GOT3 (cell line): ENCODE measurements around the gene DLX2.

Experiments
- DNase-seq: peaks from one replicate; lab custom pipeline; 2025; ENCODE audit warnings: mixed read lengths; lab: John Stamatoyannopoulos, UW

DLX2 gene

DNA sequence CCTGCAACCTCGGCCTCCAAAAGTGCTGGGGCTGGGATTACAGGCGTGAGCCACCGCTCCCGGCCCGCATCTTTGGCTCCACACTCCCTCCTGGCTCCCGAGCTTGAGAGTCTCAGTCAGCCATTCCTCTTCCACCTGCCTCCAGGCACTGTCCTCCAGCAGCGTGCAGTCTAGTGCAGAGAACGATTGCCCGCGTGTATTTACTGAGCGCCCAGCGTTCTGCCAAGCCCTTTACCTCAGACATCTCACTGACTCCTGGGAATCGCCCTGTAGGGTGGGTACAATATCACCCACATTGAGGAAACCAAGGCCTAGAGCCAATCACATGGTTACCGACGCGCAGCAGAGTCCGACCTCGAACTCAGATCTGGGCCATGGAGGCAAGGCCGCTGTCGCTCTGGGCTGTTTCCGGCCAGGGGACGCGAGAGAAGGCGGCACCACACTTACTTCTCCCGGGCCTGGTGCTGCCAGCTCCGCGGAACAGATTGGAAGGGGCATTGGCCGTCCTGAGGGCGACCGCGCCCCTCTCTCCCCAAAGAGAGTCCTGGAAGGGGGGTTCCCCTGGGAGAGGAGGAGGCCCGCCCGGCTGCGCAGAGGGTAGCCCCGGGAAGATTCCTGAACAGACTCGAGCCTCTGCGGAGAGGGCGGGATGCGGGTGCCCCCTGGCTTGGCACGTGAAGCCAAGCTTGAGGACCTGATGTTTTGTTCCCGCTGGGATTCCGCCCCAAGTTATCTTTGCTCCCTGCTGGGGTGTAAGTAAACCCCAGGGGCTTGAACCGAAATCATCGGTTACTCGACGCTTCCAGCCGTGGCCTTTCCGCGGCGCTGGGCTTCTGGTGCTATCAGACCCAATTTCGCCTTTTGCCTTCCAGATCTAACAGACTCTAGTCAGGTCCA is 5.2 kb upstream of the DLX2 start:
- no peak for DNase-seq

DNA sequence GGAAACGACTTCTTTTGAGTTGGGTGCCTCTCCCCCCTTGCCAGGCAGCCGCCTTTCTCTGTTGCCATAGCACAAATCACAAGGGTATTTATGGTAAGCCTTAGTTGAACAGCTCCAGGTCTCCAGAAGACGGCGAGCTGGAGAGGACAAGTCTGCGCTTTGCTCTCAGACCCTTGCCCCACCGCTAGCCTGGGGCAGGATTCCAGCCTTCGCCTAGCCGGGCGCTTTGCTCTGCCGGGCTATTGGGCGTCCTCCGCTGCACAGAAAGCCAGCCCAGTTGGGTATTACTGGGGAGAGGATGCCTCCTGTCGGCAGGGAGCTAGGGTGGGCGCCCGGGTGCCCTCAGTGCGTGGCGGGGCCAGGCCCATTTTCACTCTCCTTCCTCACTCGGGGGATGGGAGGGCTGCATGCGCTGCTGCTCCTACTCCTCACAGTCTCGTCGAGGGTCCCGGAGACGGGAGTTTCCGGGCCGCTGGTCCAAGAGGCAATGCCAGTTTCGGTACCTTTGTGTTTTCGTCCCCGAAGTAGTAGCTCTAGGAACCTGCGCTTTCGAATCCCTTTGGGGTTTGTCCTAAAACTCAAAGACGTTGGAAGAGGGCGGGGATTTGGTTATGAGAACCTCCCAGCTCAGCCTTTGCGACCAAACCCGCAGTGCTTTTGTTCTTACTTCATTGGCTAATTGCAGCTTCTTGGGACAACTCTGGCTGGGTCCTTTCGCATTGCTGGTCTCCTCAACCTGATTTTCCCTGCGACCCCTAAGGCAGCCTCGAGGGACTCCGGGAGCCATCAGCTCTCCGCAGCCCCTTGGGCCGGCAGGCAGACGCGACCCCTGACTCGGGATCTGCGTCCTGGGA is 3.6 kb upstream of the DLX2 start:
- DNase-seq: peak; percentile 23

DNA sequence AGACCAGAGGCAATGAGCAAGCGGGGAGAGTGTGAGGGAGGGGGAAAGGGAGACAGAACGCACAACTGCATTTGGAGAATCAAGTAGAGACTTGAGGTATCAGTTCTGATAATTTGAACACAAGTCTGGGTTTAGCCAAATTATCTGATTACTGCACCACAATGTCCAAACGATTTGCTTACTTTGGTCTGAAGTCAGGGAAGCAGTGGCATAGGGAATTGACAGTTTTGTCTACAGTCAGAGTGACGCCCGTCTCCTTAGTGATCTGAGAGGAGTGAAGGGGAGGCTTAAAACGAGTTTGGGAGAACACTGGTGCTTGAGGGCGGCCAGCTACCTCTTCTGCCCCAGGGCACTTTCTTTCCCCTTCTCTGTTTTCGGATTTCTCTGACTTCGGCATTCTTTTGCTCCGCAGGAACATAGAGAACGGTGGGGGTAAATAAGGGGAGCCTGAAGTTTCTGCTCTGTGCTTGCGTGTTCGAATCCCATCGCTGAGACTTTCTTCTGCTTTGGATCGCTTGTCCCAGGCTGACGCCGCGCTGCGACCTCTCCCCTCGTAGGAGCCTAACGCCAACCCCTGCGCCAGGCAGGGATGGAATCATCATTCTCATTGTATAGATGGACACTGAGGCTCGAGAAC is 2.9 kb upstream of the DLX2 start:
- no peak for DNase-seq

DNA sequence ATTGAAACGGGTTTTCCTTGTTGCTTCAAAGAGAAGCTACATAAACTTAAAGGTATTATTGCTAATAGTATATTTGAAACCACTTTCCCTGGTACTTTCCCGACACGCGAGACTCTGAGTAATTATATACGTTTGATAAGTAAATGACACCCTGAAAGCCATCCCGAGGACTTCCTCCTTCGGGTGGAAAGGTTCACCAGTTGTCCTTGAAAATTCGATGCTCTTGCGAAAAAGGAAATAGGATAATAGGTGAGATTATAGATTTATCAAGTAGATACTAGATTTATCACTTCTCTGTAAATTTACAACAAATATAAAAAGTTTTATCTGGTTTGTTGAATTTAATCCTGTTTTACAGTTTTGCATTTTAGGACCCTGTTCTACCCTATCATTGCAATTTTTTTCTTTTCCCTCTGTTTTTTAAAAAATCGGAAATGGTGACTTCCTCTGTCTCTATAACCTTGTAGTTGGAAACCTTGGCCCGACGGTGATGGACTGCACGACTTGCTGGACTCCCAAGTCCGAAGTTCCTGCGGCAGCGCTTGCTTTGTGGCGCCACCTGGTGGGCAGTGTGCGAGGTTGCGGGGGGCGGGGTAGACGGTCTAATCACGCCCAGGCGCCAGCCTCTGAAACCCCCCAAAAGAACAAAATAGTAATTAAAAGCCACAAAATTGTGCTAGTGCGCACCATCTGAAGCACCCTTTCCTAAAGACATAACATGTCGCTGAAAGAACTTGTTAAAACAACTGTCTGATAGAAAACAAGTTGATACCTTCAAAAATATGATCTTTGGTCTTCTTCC is 972 bp upstream of the DLX2 start:
- DNase-seq: peak; percentile 45

DNA sequence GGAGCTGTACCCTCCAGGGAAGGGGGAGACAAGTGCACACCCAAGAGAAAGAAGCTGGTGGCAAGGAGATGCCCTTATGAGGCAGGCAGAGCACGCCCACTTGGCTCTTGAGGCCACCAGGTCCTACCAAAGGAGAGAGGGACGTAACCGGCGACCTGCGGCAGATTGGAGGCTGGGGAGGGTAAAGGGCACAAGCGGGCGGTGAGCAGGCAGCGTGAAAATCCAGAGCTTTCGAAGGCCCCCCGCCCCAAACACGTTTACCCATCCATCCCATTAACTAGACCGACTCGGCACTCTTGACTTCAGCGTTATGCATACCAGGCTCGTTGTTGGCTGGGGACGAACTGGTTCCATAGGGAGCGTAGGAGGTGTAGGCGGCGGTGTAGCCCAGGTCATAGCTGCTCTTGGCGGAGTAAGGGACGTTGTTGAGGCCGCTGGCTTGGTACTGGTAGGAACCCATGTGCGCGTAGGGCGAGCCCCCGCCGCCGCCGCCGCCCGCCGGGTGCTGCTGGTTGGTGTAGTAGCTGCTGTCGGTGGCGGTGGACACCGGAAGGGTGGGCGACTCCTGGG is 794 bp downstream of the DLX2 start:
- no peak for DNase-seq

DNA sequence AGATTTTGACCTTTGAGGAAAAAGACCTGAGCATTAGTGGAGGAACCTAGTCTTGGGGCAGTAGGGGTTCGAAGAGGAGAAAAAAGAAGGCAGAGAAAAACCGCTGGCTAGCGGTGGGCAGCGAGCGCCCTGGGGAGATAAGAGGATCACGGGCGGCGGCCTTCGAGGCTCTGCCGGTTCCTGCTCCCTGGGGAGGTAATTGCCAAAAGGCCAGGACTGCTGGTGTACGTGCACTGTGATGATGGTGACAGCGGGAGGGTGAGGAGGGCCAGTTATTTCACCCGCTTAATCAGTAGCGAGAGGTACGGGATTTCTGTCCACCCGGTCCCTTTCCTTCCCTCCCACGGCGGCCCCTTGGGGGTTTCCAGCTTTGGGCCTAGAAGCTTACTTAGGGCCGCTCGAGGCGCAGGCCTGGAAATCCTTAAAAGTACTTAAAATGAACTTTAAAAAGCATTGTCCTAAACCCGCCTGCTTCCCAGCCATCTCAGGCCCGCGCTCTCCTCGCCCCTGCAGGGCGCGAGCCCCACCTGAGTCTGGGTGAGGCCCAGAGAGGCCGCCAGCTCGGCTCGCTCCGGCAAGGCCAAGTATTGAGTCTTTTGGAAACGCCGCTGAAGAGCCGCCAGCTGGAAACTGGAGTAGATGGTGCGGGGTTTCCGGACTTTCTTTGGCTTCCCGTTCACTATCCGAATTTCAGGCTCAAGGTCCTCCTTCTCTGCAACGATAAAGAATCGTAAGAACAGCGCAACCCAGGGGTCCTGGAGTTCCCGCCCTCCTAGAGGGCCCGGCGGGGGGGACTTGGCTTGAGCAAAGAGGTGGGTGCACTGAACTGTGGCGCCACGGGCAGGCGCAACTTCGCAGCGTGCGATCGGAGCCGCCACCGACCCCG is 1.5 kb downstream of the DLX2 start:
- no peak for DNase-seq

DNA sequence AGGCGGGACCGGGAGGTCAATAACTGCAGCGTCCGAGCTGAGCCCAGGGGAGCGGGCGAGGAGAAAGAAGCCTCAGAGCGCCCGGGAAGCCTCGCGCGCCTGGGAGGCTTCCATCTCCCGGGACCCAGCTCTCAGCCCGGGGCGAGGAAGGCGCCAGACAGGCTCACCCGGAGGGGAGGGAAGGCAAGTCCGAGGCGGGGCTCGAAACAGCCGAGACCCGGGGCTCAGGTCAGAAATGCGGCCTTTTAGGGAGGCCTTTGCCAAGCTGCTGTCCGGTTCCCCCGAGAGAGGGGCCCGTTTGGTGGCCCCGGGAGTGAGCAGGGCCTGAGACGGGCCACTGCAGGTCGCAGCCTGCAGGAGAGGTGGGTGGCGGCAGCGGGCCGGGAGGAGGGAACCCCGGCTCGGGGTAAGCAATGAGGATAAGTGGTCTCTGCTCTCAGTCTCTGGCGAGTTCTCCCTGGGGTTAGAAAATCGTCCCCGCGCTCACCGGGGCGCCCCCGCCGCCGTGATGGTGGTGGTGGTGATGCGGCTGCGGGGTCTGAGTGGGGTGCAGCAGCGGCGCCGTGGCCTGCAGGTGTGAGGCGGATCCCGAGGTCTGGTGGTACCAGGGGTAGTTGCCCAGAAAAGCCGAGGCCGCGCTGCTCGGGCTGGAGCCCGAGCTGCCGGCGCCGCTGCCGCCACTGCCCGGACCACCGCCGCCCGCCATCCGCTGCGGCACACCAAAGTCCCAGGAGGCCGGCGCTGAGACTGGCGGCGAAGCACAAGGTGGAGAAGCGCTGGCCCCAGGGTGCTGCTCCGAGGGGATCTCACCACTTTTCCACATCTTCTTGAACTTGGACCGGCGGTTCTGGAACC is 2.4 kb downstream of the DLX2 start:
- DNase-seq: no peak

DNA sequence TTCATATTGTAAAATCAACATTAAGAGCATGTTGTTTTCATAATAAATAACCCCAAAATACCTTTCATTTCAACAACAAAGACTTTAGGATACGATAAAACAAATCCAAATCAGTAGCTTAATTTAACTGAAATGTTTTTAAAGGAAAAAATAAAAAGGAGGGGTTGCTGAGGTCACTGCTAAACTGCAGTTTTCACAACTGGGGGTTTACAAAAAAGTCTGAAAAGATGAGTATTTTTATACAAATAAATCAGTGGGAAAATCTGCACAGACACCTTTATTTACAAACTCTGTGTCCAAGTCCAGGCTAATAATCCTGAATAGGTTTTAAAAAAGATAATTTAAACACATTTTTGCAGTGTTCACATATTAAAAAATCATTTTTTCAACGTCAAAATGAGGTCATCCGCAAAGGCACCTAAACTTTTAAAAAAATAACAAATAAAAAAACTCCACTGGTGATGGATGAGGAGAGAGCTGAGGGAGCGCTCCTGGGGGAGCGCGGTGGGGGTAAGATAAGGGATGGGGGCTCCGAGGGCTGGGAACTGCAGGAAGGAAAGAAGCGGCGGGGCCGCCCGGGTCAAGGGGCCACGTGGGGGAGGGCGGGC is 3.1 kb downstream of the DLX2 start:
- no peak for DNase-seq

DNA sequence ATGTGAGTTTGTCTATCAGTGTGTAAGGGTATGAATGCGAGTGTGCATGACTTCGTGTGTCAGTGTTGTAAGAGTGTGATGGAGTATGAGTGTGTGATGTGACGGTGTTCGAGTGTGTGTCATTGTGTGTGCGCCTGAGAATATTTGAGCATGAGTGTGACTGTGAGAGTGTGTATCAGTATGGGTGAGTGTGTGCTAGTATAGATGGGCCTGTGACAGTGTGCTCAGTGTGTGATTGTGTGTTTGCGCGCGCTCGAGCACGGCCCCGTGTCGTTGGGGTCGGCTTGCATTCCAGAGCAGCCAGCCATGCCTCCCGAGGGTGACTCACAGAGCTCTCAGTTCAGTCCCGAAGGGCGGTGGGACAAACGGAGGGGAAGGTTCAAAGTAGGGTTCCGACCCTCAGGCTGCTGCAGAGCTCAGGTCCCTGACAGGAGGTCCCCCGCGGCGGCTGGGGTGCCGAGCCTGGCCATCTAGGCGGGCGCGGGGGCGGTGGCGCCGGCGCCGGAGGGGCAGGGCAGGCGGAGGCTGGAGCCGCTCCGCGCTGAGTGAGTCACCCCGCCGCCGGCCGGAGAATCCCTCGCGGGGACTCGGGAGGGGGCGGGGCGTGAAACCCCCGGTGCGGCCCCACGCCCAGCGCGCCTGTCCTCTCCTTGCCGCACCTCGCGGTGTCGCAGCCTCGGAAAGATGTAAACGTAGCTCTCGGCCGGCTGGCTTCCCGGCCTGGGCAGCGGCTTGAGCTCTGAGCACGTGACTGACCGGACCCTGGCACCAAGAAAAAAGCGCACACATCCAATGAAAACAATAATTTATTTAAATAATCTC is 3.8 kb downstream of the DLX2 start:
- peak; percentile 56 for DNase-seq

DNA sequence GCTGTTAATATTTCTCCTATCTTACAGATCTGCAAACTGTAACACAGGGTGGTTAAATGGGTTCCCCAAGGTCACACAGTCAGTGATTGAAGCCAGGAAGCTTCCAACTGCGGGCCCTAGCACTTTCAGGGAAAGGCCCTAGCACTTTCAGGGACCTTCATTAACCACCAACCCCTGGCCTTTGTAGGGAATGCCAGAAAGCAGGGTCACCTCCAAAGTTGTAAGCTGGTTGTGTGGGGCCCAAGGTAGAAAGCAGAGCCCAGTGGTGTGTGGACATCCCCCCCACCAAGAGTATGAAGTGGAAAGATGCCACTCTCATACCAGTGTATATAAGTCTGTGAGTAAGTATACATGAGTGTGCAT is 4.4 kb downstream of the DLX2 start:
- no peak for DNase-seq

DNA sequence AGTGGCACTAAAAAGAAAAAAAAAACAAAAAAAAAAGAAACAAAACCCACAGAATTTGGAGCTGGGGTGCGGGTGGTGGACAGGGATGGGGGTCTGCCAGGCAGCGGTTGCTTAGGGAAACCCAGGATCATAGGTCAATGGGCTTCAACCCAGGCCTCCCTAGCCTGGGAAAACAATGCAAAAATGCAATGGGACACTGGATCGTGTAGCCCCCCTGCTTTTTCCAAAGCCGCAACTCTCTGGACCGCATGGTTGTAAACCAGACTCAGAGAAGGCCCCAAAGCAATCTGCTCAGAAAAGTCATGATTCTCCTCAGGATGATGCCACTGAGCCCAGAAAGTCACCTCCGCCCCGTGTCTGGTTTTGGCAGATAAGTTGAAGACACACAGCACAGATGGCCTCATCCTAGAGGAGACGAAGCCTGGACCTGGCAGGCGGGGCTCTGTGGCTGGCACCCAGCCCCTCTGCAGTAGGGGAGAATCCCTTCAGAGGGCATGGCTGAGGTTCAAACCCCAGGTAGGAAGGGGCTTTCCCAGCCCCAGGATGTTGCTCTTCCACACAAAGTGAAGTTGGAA is 5.1 kb downstream of the DLX2 start:
- no peak for DNase-seq

DNA sequence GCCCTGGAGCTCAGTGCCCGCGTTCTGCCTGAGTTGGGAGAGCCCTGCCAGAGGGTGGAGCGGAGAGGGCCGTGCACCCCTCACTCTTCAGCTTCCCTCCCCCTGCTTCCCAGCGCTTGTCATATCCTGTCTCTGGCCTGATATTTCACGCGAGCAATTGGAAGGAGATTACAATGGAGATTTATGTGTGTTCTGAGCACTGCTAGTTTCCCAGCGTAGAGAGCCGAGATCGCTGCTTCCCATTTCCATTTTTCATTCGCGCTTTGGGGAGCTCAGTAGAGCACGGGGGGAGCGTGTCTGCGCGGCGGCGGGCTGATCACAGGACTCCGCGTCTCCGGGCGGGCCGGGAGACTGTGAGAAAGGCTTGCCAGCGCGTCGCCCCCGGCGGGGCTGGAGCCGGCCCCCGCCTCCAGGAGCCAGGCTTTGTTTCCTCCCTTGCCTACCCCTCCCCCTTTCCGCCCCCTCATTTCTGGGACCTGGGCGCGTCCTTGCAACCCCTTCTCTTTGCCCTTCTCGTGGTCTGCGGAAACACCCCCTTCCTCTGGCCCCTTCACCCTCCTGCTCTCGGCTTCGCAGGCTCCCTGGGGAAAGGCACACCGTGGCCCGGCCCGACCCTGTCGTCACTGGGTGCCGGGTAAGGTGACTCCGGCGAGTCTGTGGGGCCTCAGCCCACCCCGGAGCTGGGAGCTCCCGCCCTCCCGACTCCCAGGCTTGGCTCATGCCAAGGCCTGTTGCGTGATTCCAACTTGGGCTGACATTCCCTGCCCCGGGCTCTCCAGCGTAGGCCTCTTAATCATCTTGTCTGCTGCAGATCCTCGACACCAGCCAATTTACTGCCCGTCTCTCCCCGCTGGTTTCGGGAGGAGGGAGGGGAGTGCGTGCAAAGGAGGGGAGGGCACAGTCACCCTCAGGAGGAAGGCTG is 5.8 kb downstream of the DLX2 start:
- peak; percentile 54 for DNase-seq

DNA sequence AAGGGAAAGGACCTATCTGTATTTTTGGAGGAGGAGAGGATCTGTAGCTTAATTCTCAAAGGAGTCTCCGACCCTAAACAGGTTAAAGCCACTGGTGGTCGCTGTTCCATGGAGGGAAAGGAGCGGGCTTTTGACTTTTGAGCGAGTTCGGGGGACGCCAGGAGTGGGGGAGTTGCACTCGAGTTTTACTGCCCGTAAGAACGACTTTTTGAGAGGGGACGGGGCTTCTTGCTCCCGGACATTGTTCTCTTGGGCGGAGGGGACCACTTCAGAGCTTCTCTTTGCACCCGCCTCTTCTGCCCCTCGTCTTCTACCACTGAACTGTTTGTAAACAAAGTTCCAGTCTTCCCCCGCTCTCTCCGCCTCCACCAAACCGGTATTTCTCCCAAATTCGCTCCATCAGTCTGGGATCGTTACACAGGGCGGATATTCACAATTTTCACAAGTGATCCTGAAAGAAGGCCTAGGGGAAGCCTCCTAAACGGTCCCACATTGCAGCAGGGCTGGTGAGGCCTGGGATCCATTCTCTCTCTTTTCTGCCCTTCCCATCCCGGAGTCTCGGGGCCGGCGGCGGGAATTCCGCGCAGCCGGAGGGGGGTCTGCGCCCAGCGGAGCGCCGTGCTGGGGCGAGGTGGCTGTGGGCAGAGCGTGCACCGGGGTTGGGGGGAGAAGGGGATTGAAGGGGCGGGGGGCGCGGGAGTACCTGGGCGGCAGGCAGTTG is 6.6 kb downstream of the DLX2 start:
- no peak for DNase-seq

DNA sequence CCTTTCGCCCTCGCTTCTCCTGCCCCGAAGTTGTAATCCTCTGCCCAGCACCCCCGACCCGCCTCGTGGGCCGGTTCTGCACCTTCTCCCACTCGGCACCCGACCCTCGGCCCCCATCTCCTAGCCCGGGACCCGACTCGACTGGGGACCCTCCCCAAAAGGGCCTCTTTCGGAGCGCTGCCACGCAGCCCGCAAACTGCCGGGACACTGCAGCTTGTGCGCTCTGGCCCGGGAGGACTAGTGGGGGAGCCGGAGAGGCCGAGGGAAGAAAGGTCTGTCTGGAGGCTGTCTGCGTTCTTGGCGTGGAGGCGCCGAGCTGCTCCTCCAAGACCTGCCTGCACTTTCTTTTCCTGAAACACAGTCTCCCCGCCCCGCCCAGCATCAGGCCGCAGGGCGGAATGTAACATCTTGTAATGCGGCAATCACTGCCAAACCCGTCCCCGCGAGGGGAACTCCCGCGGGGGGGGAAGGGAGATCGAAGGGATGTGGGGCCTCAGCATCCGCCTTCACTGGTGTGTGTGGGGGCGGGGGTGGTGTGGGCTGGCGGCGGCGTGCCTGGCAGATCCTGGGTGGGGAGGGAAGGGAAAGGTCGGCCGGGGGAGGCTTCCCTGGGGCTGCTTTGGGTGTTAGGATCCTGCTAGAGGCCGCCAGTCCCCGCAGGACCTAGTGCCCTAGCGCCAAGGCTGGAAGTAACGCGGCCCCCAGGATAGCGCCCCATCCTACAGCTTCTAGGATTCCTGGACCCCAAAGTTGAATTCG is 7.4 kb downstream of the DLX2 start:
- DNase-seq: peak; percentile 67
